HepG2 (cell line): Measurements from ENCODE around the gene G6PC3. TPM values are rescaled to one million over a fixed set of nuclear protein-coding genes. Genes with fewer than 3 reads are reported as not detected.

Experiments used
- ATAC-seq: fragments of 200-7000 bp; cut with Tn5 transposase; 3 replicates; pipeline ENCODE4 v1.9.1; 2020; ENCODE audit warnings: mild to moderate bottlenecking, moderate library complexity
- BruUV-seq: library from RNA; stranded (reverse); fragments of 400-500 nt; replicated peaks from 2 replicates; lab custom pipeline; 2021; lab: Mats Ljungman, UMichigan
- CTCF ChIA-PET: fragments of 300-600 bp; formaldehyde crosslinking; extraction: SDS; loops from one replicate; lab custom pipeline; 2021; ENCODE audit warnings: low total read pairs, inconsistent platforms, low intra/inter-chr PET ratio; lab: Yijun Ruan, JAX
- POLR2A ChIA-PET: fragments of 350-600 bp; sonication (Branson Sonifier 250); formaldehyde crosslinking; loops from one replicate; lab custom pipeline; 2020; ENCODE audit warnings: antibody characterized with exemption, inconsistent platforms; lab: Yijun Ruan, JAX
- DNase-seq: peaks from one replicate; pipeline ENCODE4 v3.0.0-alpha.2; 2015; ENCODE audit warnings: low spot score
- FAIRE-seq: peaks from 3 replicates; lab custom pipeline; 2011; peaks lifted over from hg19 to GRCh38; lab: Jason Lieb, UNC
- H2AFZ ChIP-seq: one replicate; pipeline ENCODE4 v1.6.1; 2011; ENCODE audit warnings: low read length, inconsistent platforms
- H3K27ac ChIP-seq: fragments of 300-600 bp; 3 replicates; pipeline ENCODE4 v1.8.0; 2011; ENCODE audit warnings: mixed run types, mild to moderate bottlenecking, mixed read lengths, low read length, inconsistent platforms; ENCODE audit not compliant: insufficient read depth; ENCODE audit errors: extremely low read length
- H3K27me3 ChIP-seq, 2 experiments: fragments of 200-600 bp in 1 of 2; 2 replicates in 1 of 2; 3 replicates in 1 of 2; pipeline versions ENCODE4 v1.6.0 to v1.8.0; 2011; ENCODE audit warnings: low read length in 2 of 2, mild to moderate bottlenecking in 2 of 2, moderate library complexity in 2 of 2, inconsistent platforms in 1 of 2; ENCODE audit not compliant: insufficient read depth in 2 of 2, control insufficient read depth in 1 of 2
- H3K36me3 ChIP-seq, 2 experiments: fragments of 200-600 bp in 1 of 2; replicated peaks in 1 of 2; 2 replicates in 1 of 2; 3 replicates in 1 of 2; pipeline versions ENCODE4 v1.5.1 to v1.8.0; 2011; ENCODE audit warnings: low read length in 2 of 2, inconsistent platforms in 1 of 2; ENCODE audit not compliant: insufficient read depth in 2 of 2, control insufficient read depth in 1 of 2
- H3K4me1 ChIP-seq: 2 replicates; pipeline ENCODE4 v1.5.1; 2012; ENCODE audit warnings: low read length, inconsistent platforms; ENCODE audit not compliant: insufficient read depth
- H3K4me2 ChIP-seq: 2 replicates; pipeline ENCODE4 v1.6.0; 2011; ENCODE audit warnings: low read depth, low read length, inconsistent platforms
- H3K4me3 ChIP-seq, 3 experiments: fragments of 200-600 bp in 1 of 3; sonication (generic), shearing (Covaris generic) in 1 of 3; replicated peaks in 1 of 3; 2 replicates each; pipeline ENCODE4 v1.5.1; 2011 to 2016; ENCODE audit warnings: low read length in 3 of 3, inconsistent platforms in 2 of 3, low read depth in 2 of 3, mild to moderate bottlenecking in 2 of 3, control low read depth in 1 of 3, mixed read lengths in 1 of 3; ENCODE audit not compliant: insufficient read depth in 1 of 3
- H3K79me2 ChIP-seq: one replicate; pipeline ENCODE4 v1.6.1; 2011; ENCODE audit warnings: low read length, inconsistent platforms; ENCODE audit not compliant: insufficient read depth
- H3K9ac ChIP-seq: 2 replicates; pipeline ENCODE4 v1.6.0; 2011; ENCODE audit warnings: mild to moderate bottlenecking, low read depth, low read length, inconsistent platforms; ENCODE audit not compliant: insufficient read depth
- H3K9me3 ChIP-seq: 2 replicates; pipeline ENCODE4 v1.5.1; 2012; ENCODE audit warnings: mild to moderate bottlenecking, low read length
- H4K20me1 ChIP-seq: 2 replicates; pipeline ENCODE4 v1.6.0; 2011; ENCODE audit warnings: inconsistent platforms, mild to moderate bottlenecking, low read length, moderate library complexity; ENCODE audit not compliant: insufficient read depth
- ARNT2 ChIP-seq: sonication (generic); formaldehyde crosslinking; IDR thresholded peaks from 2 replicates; pipeline ENCODE4 v1.8.0; 2022; ENCODE audit warnings: mild to moderate bottlenecking, low read depth, missing genetic modification reagents, moderate library complexity
- GFI1 ChIP-seq: sonication (generic); formaldehyde crosslinking; IDR thresholded peaks from 2 replicates; pipeline ENCODE4 v1.5.0; 2020; ENCODE audit warnings: missing genetic modification reagents, mild to moderate bottlenecking, borderline replicate concordance
- LCORL ChIP-seq, 2 experiments: fragments of 450-650 bp in 1 of 2; sonication (generic) in 1 of 2; formaldehyde crosslinking in 1 of 2; IDR thresholded peaks; 2 replicates each; pipeline versions ENCODE4 v1.5.0 to v1.6.1; 2017 to 2020; ENCODE audit warnings: antibody characterized with exemption in 1 of 2, missing genetic modification reagents in 1 of 2
- ZHX2 ChIP-seq, 2 experiments: sonication (generic) in 1 of 2; formaldehyde crosslinking in 1 of 2; IDR thresholded peaks; 2 replicates each; pipeline versions ENCODE4 v1.6.1 to v1.9.0; 2014 to 2022; ENCODE audit warnings: antibody characterized with exemption in 1 of 2, borderline replicate concordance in 1 of 2, inconsistent platforms in 1 of 2, low read depth in 1 of 2, missing genetic modification reagents in 1 of 2
- ZNF251 ChIP-seq: sonication (generic); formaldehyde crosslinking; IDR thresholded peaks from 2 replicates; pipeline ENCODE4 v1.9.0; 2021; ENCODE audit warnings: mild to moderate bottlenecking, missing genetic modification reagents
- ZNF256 ChIP-seq: sonication (generic); formaldehyde crosslinking; conservative IDR thresholded peaks from 2 replicates; pipeline ENCODE4 v1.4.0; 2020; ENCODE audit warnings: missing genetic modification reagents
- ZNF841 ChIP-seq: sonication (generic); formaldehyde crosslinking; IDR thresholded peaks from 2 replicates; pipeline ENCODE4 v1.8.1; 2023; ENCODE audit warnings: missing genetic modification reagents, borderline replicate concordance
- WGBS: methylation state at CpG from one replicate; pipeline ENCODE4 v1.1.6; 2017; ENCODE audit warnings: low lambda C conversion rate; 5-methylcytosine and 5-hydroxymethylcytosine counted together
- in situ Hi-C: cut with HindIII; loops from 2 replicates; pipeline ENCODE4 v1.10.0; 2017; ENCODE audit warnings: low pct_unique_long_range_greater_than_20kb; ENCODE audit not compliant: extremely low pct_ligation_motif_present
- intact Hi-C: fragments of 100-400 bp; cut with micrococcal nuclease; formaldehyde crosslinking; loops from one replicate; pipeline ENCODE4 v1.10.0; 2022; ENCODE audit not compliant: unreplicated experiment
- polyA plus RNA-seq, 8 experiments: library from polyadenylated mRNA; depleted of rRNA in 3 of 8; stranded (reverse) in 7 of 8; unstranded in 1 of 8; fragments of >200 nt; fragmentation: Illumina TruSeq in 4 of 8; extraction: Trizol in 4 of 8; gene quantifications; 2 replicates each; pipeline versions ENCODE4 v1.2.1 to v1.2.3, GENCODE V29; 2011 to 2016; ENCODE audit warnings: low read depth in 4 of 8, missing spikeins in 1 of 8, mixed read lengths in 1 of 8; ENCODE audit not compliant: insufficient read depth in 1 of 8
- total RNA-seq, 5 experiments: library from RNA; depleted of rRNA; stranded (reverse); fragments of >200 nt; fragmentation: Illumina TruSeq; extraction: Trizol; gene quantifications; 2 replicates each; pipeline ENCODE4 v1.2.3, GENCODE V29; 2016; ENCODE audit warnings: low read depth in 1 of 5
- TF ChIP-seq, protein P1 (sequence below): sonication (generic); formaldehyde crosslinking; IDR thresholded peaks from 2 replicates; pipeline ENCODE4 v1.5.0; 2020; ENCODE audit warnings: mild to moderate bottlenecking, missing genetic modification reagents
- TF ChIP-seq, protein P2 (sequence below): sonication (generic); formaldehyde crosslinking; IDR thresholded peaks from 2 replicates; pipeline ENCODE4 v1.8.0; 2022; ENCODE audit warnings: mild to moderate bottlenecking, missing genetic modification reagents

G6PC3 gene
- total and polyA plus RNA-seq, 2 of the 13 experiments (the other 11 are each of a cell fraction or from before 2014, with no cell fraction given), result 38.5 to 75.8 TPM

DNA sequence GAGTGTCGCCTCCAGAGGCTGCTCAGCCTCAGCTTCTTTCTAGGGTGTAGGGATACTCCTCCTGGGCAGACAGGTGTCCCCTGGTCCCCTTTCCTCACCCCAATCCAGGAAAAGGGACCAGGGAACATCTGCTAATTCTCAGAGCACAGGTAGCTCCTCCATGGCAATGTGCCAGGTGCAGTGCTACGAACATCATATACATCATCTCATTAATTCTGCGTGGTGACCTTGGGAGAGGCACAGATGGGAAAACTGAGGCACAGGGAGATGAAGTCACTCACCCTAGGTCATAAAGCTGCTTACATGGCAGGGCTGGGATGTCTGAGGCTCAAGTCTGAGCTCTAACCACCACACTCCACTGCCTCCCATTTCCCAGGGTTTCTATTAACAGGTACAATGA, 41.2 kb downstream of the G6PC3 start:
- Histone ChIP-seq H3K79me2 (peaks cover 37% of the 10 kb centered on the region), H3K4me3 (peak overlapping the region in 1 of 3 experiments; percentile 86; a peak in 2 of 6 replicates), H3K9me3 (no peaks in the 10 kb centered on the region), H3K36me3 (peaks cover 0 to 1% of the 10 kb centered on the region in 2 experiments; a peak in 2 of 5 replicates), H3K4me1 (peaks cover 91% of the 10 kb centered on the region), H3K27ac (peak overlapping the region; percentile 88), H4K20me1 (peaks cover 9% of the 10 kb centered on the region; the same call in 1 of the 2 replicates), H3K4me2 (peak overlapping the region; percentile 64), H2AFZ (no peak overlapping the region), H3K9ac (peak overlapping the region; percentile 10; the same call in 1 of the 2 replicates), H3K27me3 (no peaks in the 10 kb centered on the region)
- ChIA-PET CTCF (interaction anchor here (1.3 kb wide), 1 partner anchor 27 kb away, joined by 4 read pairs; no protein-coding TSS in a partner anchor), POLR2A (interaction anchor here (0.6 to 6.2 kb wide), 16 partner anchors 10 to 97 kb away, joined by 3 to 83 read pairs (median 6); partner anchors contain the start of genes G6PC3, HDAC5, LSM12 and TMEM101)
- intact Hi-C loops (loop anchor here (2.0 kb wide), 3 partner anchors 13 to 41 kb away; partner anchors contain the start of gene G6PC3), in situ Hi-C loops (no loop called here)
- WGBS, result 86% methylated on average over 3 of the region's 3 CpGs
- no peak for ATAC-seq
- no TSS peak for BruUV-seq
- DNase-seq, result no peak
- FAIRE-seq, result no peak
- no peak for TF ChIP-seq ZHX2 (IDR thresholded peaks at IDR 0.05; ENCODE audit: low read depth)
- no peak for TF ChIP-seq ZHX2 (CRISPR knock-in tag; IDR thresholded peaks at IDR 0.05; ENCODE audit: borderline replicate concordance)
- TF ChIP-seq, protein P1, sequence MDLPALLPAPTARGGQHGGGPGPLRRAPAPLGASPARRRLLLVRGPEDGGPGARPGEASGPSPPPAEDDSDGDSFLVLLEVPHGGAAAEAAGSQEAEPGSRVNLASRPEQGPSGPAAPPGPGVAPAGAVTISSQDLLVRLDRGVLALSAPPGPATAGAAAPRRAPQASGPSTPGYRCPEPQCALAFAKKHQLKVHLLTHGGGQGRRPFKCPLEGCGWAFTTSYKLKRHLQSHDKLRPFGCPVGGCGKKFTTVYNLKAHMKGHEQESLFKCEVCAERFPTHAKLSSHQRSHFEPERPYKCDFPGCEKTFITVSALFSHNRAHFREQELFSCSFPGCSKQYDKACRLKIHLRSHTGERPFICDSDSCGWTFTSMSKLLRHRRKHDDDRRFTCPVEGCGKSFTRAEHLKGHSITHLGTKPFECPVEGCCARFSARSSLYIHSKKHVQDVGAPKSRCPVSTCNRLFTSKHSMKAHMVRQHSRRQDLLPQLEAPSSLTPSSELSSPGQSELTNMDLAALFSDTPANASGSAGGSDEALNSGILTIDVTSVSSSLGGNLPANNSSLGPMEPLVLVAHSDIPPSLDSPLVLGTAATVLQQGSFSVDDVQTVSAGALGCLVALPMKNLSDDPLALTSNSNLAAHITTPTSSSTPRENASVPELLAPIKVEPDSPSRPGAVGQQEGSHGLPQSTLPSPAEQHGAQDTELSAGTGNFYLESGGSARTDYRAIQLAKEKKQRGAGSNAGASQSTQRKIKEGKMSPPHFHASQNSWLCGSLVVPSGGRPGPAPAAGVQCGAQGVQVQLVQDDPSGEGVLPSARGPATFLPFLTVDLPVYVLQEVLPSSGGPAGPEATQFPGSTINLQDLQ, result 0 out of 2 replicates have a peak, but pooled peaks have one; percentile 49
- peak; percentile 23; the same call in 1 of the 2 replicates for TF ChIP-seq LCORL (IDR thresholded peaks at IDR 0.05)
- no peak for TF ChIP-seq LCORL (CRISPR knock-in tag; IDR thresholded peaks at IDR 0.05)
- TF ChIP-seq GFI1 (CRISPR knock-in tag), result no peak
- no peak for TF ChIP-seq ZNF251 (CRISPR knock-in tag)
- no peak for TF ChIP-seq ARNT2 (CRISPR knock-in tag)
- TF ChIP-seq, protein P2, sequence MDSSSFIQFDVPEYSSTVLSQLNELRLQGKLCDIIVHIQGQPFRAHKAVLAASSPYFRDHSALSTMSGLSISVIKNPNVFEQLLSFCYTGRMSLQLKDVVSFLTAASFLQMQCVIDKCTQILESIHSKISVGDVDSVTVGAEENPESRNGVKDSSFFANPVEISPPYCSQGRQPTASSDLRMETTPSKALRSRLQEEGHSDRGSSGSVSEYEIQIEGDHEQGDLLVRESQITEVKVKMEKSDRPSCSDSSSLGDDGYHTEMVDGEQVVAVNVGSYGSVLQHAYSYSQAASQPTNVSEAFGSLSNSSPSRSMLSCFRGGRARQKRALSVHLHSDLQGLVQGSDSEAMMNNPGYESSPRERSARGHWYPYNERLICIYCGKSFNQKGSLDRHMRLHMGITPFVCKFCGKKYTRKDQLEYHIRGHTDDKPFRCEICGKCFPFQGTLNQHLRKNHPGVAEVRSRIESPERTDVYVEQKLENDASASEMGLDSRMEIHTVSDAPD (CRISPR knock-in tag), result no peak
- TF ChIP-seq ZNF841 (CRISPR knock-in tag), result no peak
- no peak for TF ChIP-seq ZNF256 (CRISPR knock-in tag)
